Neuronal stem cell (in vitro differentiated cells): ENCODE data around the gene SUN3.
"Not testable (repeated sequence)": the region's sequence is repeated elsewhere in the genome, so short reads cannot be mapped to it uniquely, and the experiment has no call there.

Source experiments
- DNase-seq: peaks from one replicate; pipeline ENCODE4 v3.0.0-alpha.2; 2013; ENCODE audit warnings: low spot score
- H2AFZ ChIP-seq: one replicate; pipeline ENCODE4 v1.6.1; 2013; ENCODE audit warnings: mild to moderate bottlenecking, low read length, inconsistent platforms
- H2AK5ac ChIP-seq: 2 replicates; pipeline ENCODE4 v1.6.1; 2013; ENCODE audit warnings: low read depth, mild to moderate bottlenecking, inconsistent platforms, low read length, moderate library complexity, mixed read lengths
- H2BK120ac ChIP-seq: 2 replicates; pipeline ENCODE4 v1.6.1; 2013; ENCODE audit warnings: low read depth, mild to moderate bottlenecking, inconsistent platforms, low read length, moderate library complexity, mixed read lengths
- H2BK12ac ChIP-seq: one replicate; pipeline ENCODE4 v1.6.1; 2013; ENCODE audit warnings: low read length, inconsistent platforms
- H2BK15ac ChIP-seq: 2 replicates; pipeline ENCODE4 v1.6.1; 2013; ENCODE audit warnings: mild to moderate bottlenecking, low read length, inconsistent platforms, mixed read lengths
- H2BK5ac ChIP-seq: one replicate; pipeline ENCODE4 v1.6.1; 2013; ENCODE audit warnings: inconsistent platforms, mild to moderate bottlenecking, low read length, moderate library complexity
- H3K14ac ChIP-seq: one replicate; pipeline ENCODE4 v1.6.1; 2013; ENCODE audit warnings: low read length, inconsistent platforms
- H3K18ac ChIP-seq: 2 replicates; pipeline ENCODE4 v1.6.1; 2013; ENCODE audit warnings: low read length, inconsistent platforms
- H3K23ac ChIP-seq: 2 replicates; pipeline ENCODE4 v1.6.1; 2013; ENCODE audit warnings: low read depth, mild to moderate bottlenecking, mixed read lengths, low read length, inconsistent platforms; ENCODE audit not compliant: poor library complexity
- H3K27ac ChIP-seq: replicated peaks from 3 replicates; pipeline ENCODE4 v1.5.1; 2013; ENCODE audit warnings: low read length, inconsistent platforms
- H3K27me3 ChIP-seq, 3 experiments: 2 replicates each; pipeline ENCODE4 v1.6.1; 2013; ENCODE audit warnings: low read length in 3 of 3, mild to moderate bottlenecking in 2 of 3, inconsistent platforms in 1 of 3, low read depth in 1 of 3, mixed read lengths in 1 of 3, moderate library complexity in 1 of 3; ENCODE audit not compliant: control insufficient read depth in 3 of 3, insufficient read depth in 3 of 3
- H3K36me3 ChIP-seq, 2 donors: replicated peaks in 1 of 2; 2 replicates each; pipeline ENCODE4 v1.6.1; 2013; ENCODE audit warnings: low read length in 2 of 2; ENCODE audit not compliant: control insufficient read depth in 2 of 2, insufficient read depth in 2 of 2
- H3K4ac ChIP-seq: 2 replicates; pipeline ENCODE4 v1.6.1; 2013; ENCODE audit warnings: inconsistent platforms, mild to moderate bottlenecking, low read length, moderate library complexity
- H3K4me1 ChIP-seq, 2 donors: 1 replicate in 1 of 2; 2 replicates in 1 of 2; pipeline ENCODE4 v1.6.1; 2013; ENCODE audit warnings: low read length in 2 of 2, low read depth in 1 of 2; ENCODE audit not compliant: control insufficient read depth in 2 of 2, insufficient read depth in 1 of 2
- H3K4me2 ChIP-seq: one replicate; pipeline ENCODE4 v1.6.1; 2013; ENCODE audit warnings: mild to moderate bottlenecking, low read length, inconsistent platforms; ENCODE audit not compliant: insufficient read depth, poor library complexity, severe bottlenecking
- H3K4me3 ChIP-seq, 2 donors: 2 replicates each; pipeline ENCODE4 v1.5.1; 2013; ENCODE audit warnings: low read length in 2 of 2, mild to moderate bottlenecking in 2 of 2, inconsistent platforms in 1 of 2, moderate library complexity in 1 of 2
- H3K79me1 ChIP-seq: one replicate; pipeline ENCODE4 v1.6.1; 2013; ENCODE audit warnings: low read depth, mild to moderate bottlenecking, inconsistent platforms, low read length, moderate library complexity
- H3K9ac ChIP-seq: one replicate; pipeline ENCODE4 v1.6.1; 2013; ENCODE audit warnings: mild to moderate bottlenecking, low read depth, low read length, inconsistent platforms; ENCODE audit not compliant: poor library complexity
- H3K9me3 ChIP-seq, 2 donors: replicated peaks in 1 of 2; 2 replicates each; pipeline versions ENCODE3 to v1.6.1; 2013; ENCODE audit warnings: low read length in 2 of 2, mild to moderate bottlenecking in 2 of 2, inconsistent platforms in 1 of 2, low read depth in 1 of 2, mixed read lengths in 1 of 2, moderate library complexity in 1 of 2; ENCODE audit not compliant: control insufficient read depth in 2 of 2, insufficient read depth in 1 of 2
- H4K8ac ChIP-seq: one replicate; pipeline ENCODE4 v1.6.1; 2013; ENCODE audit warnings: low read depth, mild to moderate bottlenecking, inconsistent platforms, low read length, moderate library complexity
- H4K91ac ChIP-seq: one replicate; pipeline ENCODE4 v1.6.1; 2013; ENCODE audit warnings: low read length, low read depth, mild to moderate bottlenecking, inconsistent platforms; ENCODE audit not compliant: poor library complexity
- WGBS, 2 donors: extraction: QIAGEN DNeasy Blood & Tissue Kit; methylation state at CpG; one replicate each; pipeline ENCODE4 v1.1.7; 2013; ENCODE audit warnings: missing lambda C conversion rate in 2 of 2, mixed read lengths in 1 of 2; ENCODE audit not compliant: insufficient read length in 2 of 2, insufficient replicate concordance in 1 of 2; ENCODE audit errors: extremely low coverage in 2 of 2; 5-methylcytosine and 5-hydroxymethylcytosine counted together

The SUN3 gene

DNA sequence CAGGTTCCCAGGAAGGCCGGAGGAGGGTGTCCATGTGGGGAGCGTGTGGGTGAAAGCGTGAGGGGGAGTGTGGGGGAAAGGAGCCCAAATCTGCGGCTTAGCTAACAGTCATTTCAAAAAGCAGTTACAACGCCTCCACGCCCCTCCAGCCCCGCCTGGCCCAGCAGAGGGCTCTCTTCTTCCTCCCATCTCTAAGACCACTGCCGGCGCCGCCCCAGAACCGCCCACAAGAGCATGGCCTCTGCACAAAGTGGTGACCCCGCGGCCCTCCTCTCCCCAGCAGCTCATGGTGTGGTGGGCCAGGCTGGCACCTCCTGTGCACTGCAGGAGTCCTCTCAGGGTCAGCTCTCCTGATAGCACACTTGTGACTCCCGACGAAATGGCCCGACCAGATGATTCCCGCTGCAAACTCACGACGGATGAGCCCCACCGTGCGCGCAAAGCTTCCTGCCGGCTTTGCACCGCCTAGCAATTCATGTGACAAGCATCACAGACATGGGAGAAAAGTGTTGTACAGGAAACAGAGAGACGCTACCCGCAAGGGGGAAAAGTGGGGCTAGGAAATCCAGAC is 37.1 kb downstream of the SUN3 start:
- H2AFZ ChIP-seq = peak overlapping the region; percentile 88
- H4K8ac ChIP-seq = no peak overlapping the region
- H3K27me3 ChIP-seq = no peaks in the 10 kb centered on the region
- H3K23ac ChIP-seq = peak overlapping the region; percentile 80
- H3K18ac ChIP-seq = peak overlapping the region; percentile 91
- no peaks in the 10 kb centered on the region for H3K36me3 ChIP-seq
- H3K4me2 ChIP-seq = peak overlapping the region; percentile 61
- peak overlapping the region; percentile 54 for H2BK15ac ChIP-seq
- peak overlapping the region; percentile 42 to 54 for H3K4me3 ChIP-seq
- H2BK5ac ChIP-seq = peak overlapping the region; percentile 2
- no peak overlapping the region for H2AK5ac ChIP-seq
- H3K14ac ChIP-seq = no peak overlapping the region
- peak overlapping the region; percentile 69 for H3K27ac ChIP-seq
- no peak overlapping the region for H3K9ac ChIP-seq
- peak overlapping the region; percentile 53 for H4K91ac ChIP-seq
- no peaks in the 10 kb centered on the region for H3K9me3 ChIP-seq
- H3K4ac ChIP-seq = no peak overlapping the region
- no peak overlapping the region for H2BK12ac ChIP-seq
- no CpG with 5 or more reads among the region's 26 CpGs for WGBS, 2 donors
- peak; percentile 70 for DNase-seq
- no peaks in the 10 kb centered on the region for H3K79me1 ChIP-seq
- peaks cover 0 to 7% of the 10 kb centered on the region in 2 donors for H3K4me1 ChIP-seq
- no peak overlapping the region for H2BK120ac ChIP-seq

DNA sequence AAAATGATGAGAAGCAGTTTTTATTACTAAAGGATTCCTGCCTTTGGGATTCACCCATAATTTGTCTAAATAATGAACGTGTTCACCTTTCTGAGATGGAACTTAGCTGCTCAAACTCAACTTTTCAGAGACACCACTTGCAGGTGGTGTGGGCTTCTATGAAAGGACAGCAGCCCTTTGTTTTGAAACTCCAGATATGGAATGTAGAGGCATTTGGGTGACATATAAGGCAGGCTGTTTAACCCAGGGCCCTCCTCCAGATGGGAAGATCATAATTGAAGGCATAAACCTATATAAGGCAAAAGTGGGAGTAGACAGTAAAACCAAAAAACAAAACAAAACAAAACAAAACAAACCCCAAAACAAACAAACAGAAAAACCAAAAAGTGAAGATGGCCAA is 37.6 kb downstream of the SUN3 start:
- H2BK5ac ChIP-seq = peak overlapping the region; percentile 2
- no peak overlapping the region for H3K23ac ChIP-seq
- no peak overlapping the region for H2BK12ac ChIP-seq
- H3K4ac ChIP-seq = no peak overlapping the region
- H3K27ac ChIP-seq = peak overlapping the region; percentile 69
- peak overlapping the region; percentile 88 for H2AFZ ChIP-seq
- H3K79me1 ChIP-seq = no peaks in the 10 kb centered on the region
- no peak overlapping the region for H4K8ac ChIP-seq
- WGBS, 2 donors = no CpG with 5 or more reads among the region's 1 CpG
- no peaks in the 10 kb centered on the region for H3K9me3 ChIP-seq
- H3K4me1 ChIP-seq = peaks cover 0 to 7% of the 10 kb centered on the region in 2 donors
- H2AK5ac ChIP-seq = no peak overlapping the region
- H3K4me3 ChIP-seq = peak overlapping the region in 1 of 2 donors; percentile 42
- peak overlapping the region; percentile 54 for H2BK15ac ChIP-seq
- H4K91ac ChIP-seq = no peak overlapping the region
- H3K36me3 ChIP-seq = no peaks in the 10 kb centered on the region
- H3K18ac ChIP-seq = peak overlapping the region; percentile 91
- no peak overlapping the region for H2BK120ac ChIP-seq
- H3K14ac ChIP-seq = no peak overlapping the region
- peak overlapping the region; percentile 61 for H3K4me2 ChIP-seq
- DNase-seq = no peak
- H3K27me3 ChIP-seq = no peaks in the 10 kb centered on the region
- H3K9ac ChIP-seq = no peak overlapping the region

DNA sequence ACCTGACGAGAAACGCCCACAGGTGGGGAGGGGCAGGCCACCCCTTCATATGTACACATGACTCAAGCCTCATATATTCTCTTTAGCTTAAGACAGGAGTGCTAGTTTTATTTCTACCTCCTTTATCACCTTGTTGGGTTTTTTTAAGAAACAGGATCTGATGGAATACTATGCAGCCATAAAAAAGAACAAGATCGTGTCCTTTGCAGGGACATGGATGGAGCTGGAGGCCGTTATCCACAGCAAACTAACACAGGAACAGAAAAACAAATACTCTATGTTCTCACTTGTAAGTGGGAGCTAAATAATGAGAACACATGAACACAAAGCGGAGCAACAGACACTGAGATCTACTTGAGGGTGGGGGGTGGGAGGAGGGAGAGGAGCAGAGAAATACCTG is 38.3 kb downstream of the SUN3 start:
- no peak overlapping the region for H3K14ac ChIP-seq
- H2BK15ac ChIP-seq = no peak overlapping the region
- no peak overlapping the region for H3K4me2 ChIP-seq
- H3K23ac ChIP-seq = no peak overlapping the region
- no peaks in the 10 kb centered on the region for H3K9me3 ChIP-seq
- H3K79me1 ChIP-seq = no peaks in the 10 kb centered on the region
- no peak overlapping the region for H3K9ac ChIP-seq
- H3K4me3 ChIP-seq = no peak overlapping the region
- no peak overlapping the region for H3K4ac ChIP-seq
- DNase-seq = no peak
- H4K8ac ChIP-seq = no peak overlapping the region
- H3K36me3 ChIP-seq = no peaks in the 10 kb centered on the region
- no peaks in the 10 kb centered on the region for H3K27me3 ChIP-seq
- H2BK12ac ChIP-seq = no peak overlapping the region
- WGBS, 2 donors = no CpG with 5 or more reads among the region's 5 CpGs
- H3K18ac ChIP-seq = no peak overlapping the region
- no peak overlapping the region for H4K91ac ChIP-seq
- no peak overlapping the region for H2BK5ac ChIP-seq
- H3K4me1 ChIP-seq = peaks cover 0 to 7% of the 10 kb centered on the region in 2 donors
- H2AFZ ChIP-seq = no peak overlapping the region
- no peak overlapping the region for H3K27ac ChIP-seq
- H2AK5ac ChIP-seq = no peak overlapping the region
- no peak overlapping the region for H2BK120ac ChIP-seq

DNA sequence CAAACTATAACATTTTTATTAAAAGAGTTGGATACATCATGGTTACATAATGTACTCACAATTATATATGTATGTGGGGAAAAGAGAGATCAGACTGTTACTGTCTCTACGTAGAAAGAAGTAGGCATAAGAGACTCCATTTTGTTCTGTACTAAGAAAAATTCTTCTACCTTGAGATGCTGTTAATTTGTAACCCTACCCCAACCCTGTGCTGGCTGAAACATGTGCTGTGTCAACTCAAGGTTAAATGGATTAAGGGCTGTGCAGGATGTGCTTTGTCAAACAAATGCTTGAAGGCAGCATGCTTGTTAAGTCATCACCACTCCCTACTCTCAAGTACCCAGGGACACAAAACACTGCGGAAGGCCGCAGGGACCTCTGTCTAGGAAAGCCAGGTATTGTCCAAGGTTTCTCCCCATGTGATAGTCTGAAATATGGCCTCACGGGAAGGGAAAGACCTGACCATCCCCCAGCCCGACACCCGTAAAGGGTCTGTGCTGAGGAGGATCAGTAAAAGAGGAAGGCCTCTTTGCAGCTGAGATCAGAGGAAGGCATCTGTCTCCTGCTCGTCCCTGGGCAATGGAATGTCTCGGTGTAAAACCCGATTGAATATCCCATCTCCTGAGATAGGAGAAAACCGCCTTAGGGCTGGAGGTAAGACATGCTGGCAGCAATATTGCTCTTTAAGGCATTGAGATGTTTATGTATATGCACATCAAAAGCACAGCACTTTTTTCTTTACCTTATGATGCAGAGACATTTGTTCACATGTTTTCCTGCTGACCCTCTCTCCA is 39.1 kb downstream of the SUN3 start:
- not testable (repeated sequence) for H2BK15ac ChIP-seq, H3K27ac ChIP-seq, H3K36me3 ChIP-seq, H3K27me3 ChIP-seq, H3K4me3 ChIP-seq, H3K23ac ChIP-seq, H2AK5ac ChIP-seq, H4K8ac ChIP-seq, H3K14ac ChIP-seq, H4K91ac ChIP-seq, H3K9me3 ChIP-seq, H3K9ac ChIP-seq, H2BK120ac ChIP-seq, H3K4me2 ChIP-seq, H3K79me1 ChIP-seq, H3K4me1 ChIP-seq, H3K4ac ChIP-seq, H3K18ac ChIP-seq, H2BK5ac ChIP-seq, H2BK12ac ChIP-seq, DNase-seq
- WGBS, 2 donors = no CpG with 5 or more reads among the region's 10 CpGs
- H2AFZ ChIP-seq = peak overlapping the region; percentile 54
